Measurements from ENCODE around the gene B4GAT1. TPM values are rescaled to one million over a fixed set of nuclear protein-coding genes. Genes with fewer than 3 reads are reported as not detected.

Gene B4GAT1
- total RNA-seq, 1 donor from 2014 or later, result 18.7 TPM

- DNase-seq (ENCODE audit: low read depth in 2 of 2), result no peak
Observed at GRCh38 chr11:66338276-66339161, 8.9 kb downstream of the B4GAT1 start.

GRCh38 chr11:66337103-66337899, 10.1 kb downstream of the B4GAT1 start:
- DNase-seq (ENCODE audit: low read depth in 2 of 2), result no peak

GRCh38 chr11:66336234-66337102, 11.0 kb downstream of the B4GAT1 start, which contains the start of gene RIN1:
Gene RIN1, minus strand, starts transcription at chr11:66336434. Its CDS starts 32 bp downstream, at chr11:66336402.
- peak; percentile 89 to 90 for DNase-seq (ENCODE audit: low read depth in 2 of 2)

GRCh38 chr11:66335531-66336233, 11.7 kb downstream of the B4GAT1 start:
- DNase-seq (ENCODE audit: low read depth in 2 of 2), result peak in 1 of 2 donors; percentile 46

- DNase-seq (ENCODE audit: low read depth in 2 of 2), result no peak
Observed at GRCh38 chr11:66334605-66335442, 12.6 kb downstream of the B4GAT1 start.

- no peak for DNase-seq (ENCODE audit: low read depth in 2 of 2)
Observed at GRCh38 chr11:66333896-66334604, 13.4 kb downstream of the B4GAT1 start.

- no peak for DNase-seq (ENCODE audit: low read depth in 2 of 2)
Observed at GRCh38 chr11:66333220-66333877, 14.1 kb downstream of the B4GAT1 start.

GRCh38 chr11:66332371-66333219, 14.8 kb downstream of the B4GAT1 start:
- DNase-seq (ENCODE audit: low read depth in 2 of 2), result no peak

- no peak for DNase-seq (ENCODE audit: low read depth in 2 of 2)
Observed at GRCh38 chr11:66331542-66332370, 15.7 kb downstream of the B4GAT1 start.

GRCh38 chr11:66330931-66331330, 16.5 kb downstream of the B4GAT1 start:
- no peak for DNase-seq (ENCODE audit: low read depth in 2 of 2)

GRCh38 chr11:66329165-66329673, 18.2 kb downstream of the B4GAT1 start:
- no peak for DNase-seq (ENCODE audit: low read depth in 2 of 2)

- peak; percentile 44 to 68 for DNase-seq (ENCODE audit: low read depth in 2 of 2)
Observed at GRCh38 chr11:66328302-66329144, 18.9 kb downstream of the B4GAT1 start.

- no peak for DNase-seq (ENCODE audit: low read depth in 2 of 2)
Observed at GRCh38 chr11:66328031-66328301, 19.5 kb downstream of the B4GAT1 start.

GRCh38 chr11:66327171-66328030, 20.0 kb downstream of the B4GAT1 start:
- peak in 1 of 2 donors; percentile 17 for DNase-seq (ENCODE audit: low read depth in 2 of 2)

Measured in dermis microvascular lymphatic vessel endothelial cell (primary cell).